Endothelial cell of umbilical vein (primary cell): ENCODE measurements around the gene RAB6B. TPM values are rescaled to one million over a fixed set of nuclear protein-coding genes. Genes with fewer than 3 reads are reported as not detected.

Experiments used
- BruUV-seq: library from RNA; stranded (reverse); fragments of 400-500 nt; replicated peaks from 2 replicates; lab custom pipeline; 2021; lab: Mats Ljungman, UMichigan
- CTCF ChIA-PET: fragments of 300-600, 350-600 bp; sonication (Branson Sonifier 250); formaldehyde crosslinking; loops from one replicate; lab custom pipeline; 2021; ENCODE audit warnings: antibody characterized with exemption, inconsistent platforms; lab: Charles Lee
- POLR2A ChIA-PET: fragments of 300-600, 350-600 bp; sonication (Branson Sonifier 250); formaldehyde crosslinking; loops from one replicate; lab custom pipeline; 2021; ENCODE audit warnings: antibody characterized with exemption, inconsistent platforms; lab: Charles Lee
- DNase-seq: peaks from one replicate; pipeline ENCODE4 v3.0.0-alpha.2; 2011; ENCODE audit warnings: low read depth, low spot score
- FAIRE-seq: peaks from 2 replicates; lab custom pipeline; 2011; peaks lifted over from hg19 to GRCh38; lab: Jason Lieb, UNC
- H2AFZ ChIP-seq: 2 replicates; pipeline ENCODE4 v1.6.0; 2012; ENCODE audit warnings: low read depth, low read length, control low read depth, inconsistent platforms
- H3K27ac ChIP-seq: 2 replicates; pipeline ENCODE4 v1.5.1; 2011; ENCODE audit warnings: low read depth, mild to moderate bottlenecking, control low read depth, low read length, moderate library complexity; ENCODE audit not compliant: insufficient read depth
- H3K27me3 ChIP-seq, 2 experiments: 2 replicates each; pipeline versions ENCODE4 v1.6.0 to v1.6.1; 2011; ENCODE audit warnings: low read length in 2 of 2, mixed read lengths in 1 of 2; ENCODE audit not compliant: control insufficient read depth in 2 of 2, insufficient read depth in 2 of 2
- H3K36me3 ChIP-seq, 2 experiments: 2 replicates in 1 of 2; 3 replicates in 1 of 2; pipeline ENCODE4 v1.5.1; 2011; ENCODE audit warnings: low read length in 2 of 2, mild to moderate bottlenecking in 1 of 2, moderate library complexity in 1 of 2; ENCODE audit not compliant: control insufficient read depth in 2 of 2, insufficient read depth in 2 of 2; ENCODE audit errors: extremely low read depth in 1 of 2
- H3K4me1 ChIP-seq: 3 replicates; pipeline ENCODE4 v1.5.1; 2011; ENCODE audit warnings: mild to moderate bottlenecking, low read length; ENCODE audit not compliant: control insufficient read depth, insufficient read depth; ENCODE audit errors: extremely low read depth
- H3K4me2 ChIP-seq: 2 replicates; pipeline ENCODE4 v1.6.1; 2011; ENCODE audit warnings: low read length, control low read depth, mixed read lengths; ENCODE audit not compliant: insufficient read depth
- H3K4me3 ChIP-seq, 3 experiments: fragments of 200-600 bp in 1 of 3; sonication (generic), shearing (Covaris generic) in 1 of 3; replicated peaks in 1 of 3; 2 replicates each; pipeline ENCODE4 v1.5.1; 2011 to 2016; ENCODE audit warnings: control low read depth in 3 of 3, low read length in 3 of 3, mild to moderate bottlenecking in 2 of 3, inconsistent platforms in 1 of 3, low read depth in 1 of 3, moderate library complexity in 1 of 3; ENCODE audit not compliant: insufficient read depth in 1 of 3
- H3K79me2 ChIP-seq: 2 replicates; pipeline ENCODE4 v1.6.0; 2012; ENCODE audit warnings: low read length, inconsistent platforms; ENCODE audit not compliant: control insufficient read depth, insufficient read depth
- H3K9ac ChIP-seq: replicated peaks from 2 replicates; pipeline ENCODE3; 2011; ENCODE audit warnings: low read length, control low read depth; ENCODE audit not compliant: insufficient read depth; ENCODE audit errors: extremely low read depth
- H3K9me1 ChIP-seq: replicated peaks from 3 replicates; pipeline ENCODE4 v1.6.0; 2011; ENCODE audit warnings: mild to moderate bottlenecking, low read length; ENCODE audit not compliant: control insufficient read depth, insufficient read depth; ENCODE audit errors: extremely low read depth
- H3K9me3 ChIP-seq: replicated peaks from 2 replicates; pipeline ENCODE4 v1.5.1; 2012; ENCODE audit warnings: low read length, inconsistent platforms; ENCODE audit not compliant: control insufficient read depth, insufficient read depth
- H4K20me1 ChIP-seq: replicated peaks from 2 replicates; pipeline ENCODE3; 2011; ENCODE audit warnings: mild to moderate bottlenecking, low read length; ENCODE audit not compliant: control insufficient read depth, insufficient read depth; ENCODE audit errors: extremely low read depth
- CTCF ChIP-seq, 2 donors: IDR thresholded peaks; 1 replicate in 1 of 2; 2 replicates in 1 of 2; pipeline ENCODE4 v1.5.1; 2011; ENCODE audit warnings: low read length in 2 of 2, mild to moderate bottlenecking in 2 of 2, moderate library complexity in 2 of 2, control low read depth in 1 of 2, inconsistent platforms in 1 of 2, low read depth in 1 of 2; ENCODE audit not compliant: insufficient read depth in 1 of 2; ENCODE audit errors: extremely low read depth in 1 of 2
- EZH2 ChIP-seq: IDR thresholded peaks from 2 replicates; pipeline ENCODE4 v1.6.1; 2012; ENCODE audit warnings: borderline replicate concordance, low read depth, mild to moderate bottlenecking, moderate library complexity, low read length, inconsistent platforms; ENCODE audit not compliant: severe bottlenecking
- FOS ChIP-seq: IDR thresholded peaks from 2 replicates; pipeline ENCODE4 v1.6.1; 2011; ENCODE audit warnings: mild to moderate bottlenecking, low read length, moderate library complexity, borderline replicate concordance; ENCODE audit not compliant: insufficient read depth
- GATA2 ChIP-seq: IDR thresholded peaks from 2 replicates; pipeline ENCODE4 v1.7.0; 2011; ENCODE audit warnings: low read depth, mild to moderate bottlenecking, moderate library complexity, mixed read lengths, low read length; ENCODE audit not compliant: insufficient read length, insufficient read depth
- JUN ChIP-seq: IDR thresholded peaks from 2 replicates; pipeline ENCODE4 v1.6.1; 2011; ENCODE audit warnings: borderline replicate concordance, low read depth; ENCODE audit not compliant: insufficient read length, insufficient read depth
- MYC ChIP-seq: IDR thresholded peaks from one replicate; pipeline ENCODE4 v1.6.1; 2011; ENCODE audit warnings: mild to moderate bottlenecking, low read depth, low read length
- POLR2A ChIP-seq: IDR thresholded peaks from 2 replicates; pipeline ENCODE4 v1.6.1; 2012; ENCODE audit warnings: low read depth, mild to moderate bottlenecking, control low read depth, low read length
- POLR2AphosphoS5 ChIP-seq: IDR thresholded peaks from 2 replicates; pipeline ENCODE4 v1.6.1; 2012; ENCODE audit warnings: low read depth, mild to moderate bottlenecking, control low read depth, low read length, moderate library complexity; ENCODE audit not compliant: insufficient read depth
- dilution Hi-C: fragments of 300-500 bp; cut with MboI; formaldehyde crosslinking; loops from one replicate; pipeline ENCODE4 v1.15.0; 2019; ENCODE audit warnings: low sequenced_read_pairs; ENCODE audit not compliant: extremely low pct_ligation_motif_present
- intact Hi-C: fragments of 100-400 bp; cut with micrococcal nuclease; formaldehyde crosslinking; loops from one replicate; pipeline ENCODE4 v1.10.0; 2022
- polyA plus RNA-seq, 4 experiments: library from polyadenylated mRNA; depleted of rRNA in 3 of 4; stranded (reverse) in 3 of 4; unstranded in 1 of 4; fragments of >200 nt; gene quantifications; 2 replicates each; pipeline versions ENCODE4 v1.2.1 to v1.2.3, GENCODE V29; 2011 to 2012; ENCODE audit warnings: missing spikeins in 1 of 4
- total RNA-seq: library from RNA; stranded (reverse); gene quantifications from 2 replicates; pipeline ENCODE4 v1.2.3, GENCODE V29; 2021
- TF ChIP-seq, protein P1 (sequence below): IDR thresholded peaks from 2 replicates; pipeline ENCODE4 v1.6.1; 2011; ENCODE audit not compliant: insufficient read depth, insufficient read length

The RAB6B gene
- total and polyA plus RNA-seq, 2 donors (not counting 3 experiments of a cell fraction or from before 2014, with no cell fraction given): 1.7 to 6.7 TPM

- ChIA-PET CTCF (interaction anchor here (1.3 kb wide), 1 partner anchor 12 kb away, joined by 3 read pairs; no protein-coding TSS in a partner anchor), POLR2A (no interaction called here)
- Histone ChIP-seq H4K20me1 (no peaks in the 10 kb centered on the region), H3K27ac (no peak overlapping the region), H3K9me3 (no peaks in the 10 kb centered on the region), H3K4me1 (peaks cover 6% of the 10 kb centered on the region), H3K27me3 (peaks cover 6 to 11% of the 10 kb centered on the region in 2 experiments), H3K36me3 (no peaks in the 10 kb centered on the region), H3K9me1 (no peaks in the 10 kb centered on the region), H3K4me2 (no peak overlapping the region), H3K79me2 (no peaks in the 10 kb centered on the region), H2AFZ (no peak overlapping the region), H3K9ac (no peak overlapping the region), H3K4me3 (no peak overlapping the region)
- BruUV-seq: no TSS peak
- no peak for FAIRE-seq
- TF ChIP-seq, protein P1, sequence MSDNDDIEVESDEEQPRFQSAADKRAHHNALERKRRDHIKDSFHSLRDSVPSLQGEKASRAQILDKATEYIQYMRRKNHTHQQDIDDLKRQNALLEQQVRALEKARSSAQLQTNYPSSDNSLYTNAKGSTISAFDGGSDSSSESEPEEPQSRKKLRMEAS: no peak
- TF ChIP-seq GATA2 (no peak), POLR2AphosphoS5 (no peak), JUN (no peak), POLR2A (no peak), FOS (no peak), CTCF (IDR thresholded peaks at IDR 0.05; ENCODE audit: extremely low read depth in 1 of 2, insufficient read depth in 1 of 2, low read depth in 1 of 2, low read length in 2 of 2) (no peak), MYC (no peak), EZH2 (no peak)
- dilution Hi-C loops (no loop called here), intact Hi-C loops (no loop called here)
- DNase-seq: no peak
These were observed 3.9 kb downstream of the RAB6B start for GRCh38 chr3:133891662-133892378.
